Measurements from ENCODE around the gene NPEPL1.

DNA sequence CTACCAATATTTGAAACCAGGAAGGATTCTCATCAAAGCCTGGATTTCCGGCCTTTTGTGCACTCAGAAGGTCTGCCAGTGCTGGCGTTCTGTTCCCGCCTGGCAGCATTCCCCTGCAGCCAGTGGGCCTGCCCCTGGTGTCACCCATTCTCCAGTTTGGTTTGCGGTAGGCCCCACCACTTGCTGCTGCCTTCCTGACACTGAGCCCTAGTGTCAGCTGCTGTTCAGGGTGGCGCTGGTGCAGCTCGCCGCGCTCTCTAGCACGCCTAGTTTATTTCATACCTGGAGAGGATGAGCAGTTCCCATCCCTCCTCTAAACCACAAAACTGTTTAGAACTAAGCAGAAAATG, 9.5 kb downstream of the NPEPL1 start:
- TF ChIP-seq, protein P1, sequence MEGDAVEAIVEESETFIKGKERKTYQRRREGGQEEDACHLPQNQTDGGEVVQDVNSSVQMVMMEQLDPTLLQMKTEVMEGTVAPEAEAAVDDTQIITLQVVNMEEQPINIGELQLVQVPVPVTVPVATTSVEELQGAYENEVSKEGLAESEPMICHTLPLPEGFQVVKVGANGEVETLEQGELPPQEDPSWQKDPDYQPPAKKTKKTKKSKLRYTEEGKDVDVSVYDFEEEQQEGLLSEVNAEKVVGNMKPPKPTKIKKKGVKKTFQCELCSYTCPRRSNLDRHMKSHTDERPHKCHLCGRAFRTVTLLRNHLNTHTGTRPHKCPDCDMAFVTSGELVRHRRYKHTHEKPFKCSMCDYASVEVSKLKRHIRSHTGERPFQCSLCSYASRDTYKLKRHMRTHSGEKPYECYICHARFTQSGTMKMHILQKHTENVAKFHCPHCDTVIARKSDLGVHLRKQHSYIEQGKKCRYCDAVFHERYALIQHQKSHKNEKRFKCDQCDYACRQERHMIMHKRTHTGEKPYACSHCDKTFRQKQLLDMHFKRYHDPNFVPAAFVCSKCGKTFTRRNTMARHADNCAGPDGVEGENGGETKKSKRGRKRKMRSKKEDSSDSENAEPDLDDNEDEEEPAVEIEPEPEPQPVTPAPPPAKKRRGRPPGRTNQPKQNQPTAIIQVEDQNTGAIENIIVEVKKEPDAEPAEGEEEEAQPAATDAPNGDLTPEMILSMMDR (IDR thresholded peaks at IDR 0.05): no peak
- no peak for TF ChIP-seq POLR2A (IDR thresholded peaks at IDR 0.05)
